ENCODE data around the gene PTCD3.

- TF ChIP-seq POLR2A (IDR thresholded peaks at IDR 0.05) (no peak), CTCF (IDR thresholded peaks at IDR 0.05) (no peak)
Measured at GRCh38 chr2:86123328-86123925, 17.4 kb downstream of the PTCD3 start.
